PC-9 (cell line): Measurements from ENCODE around the gene ACTN3.

Experiments used
- EZH2 ChIP-seq: fragments of 200-600 bp; sonication (generic); IDR thresholded peaks from 2 replicates; pipeline ENCODE4 v1.8.0; 2017; ENCODE audit warnings: antibody characterized with exemption, low read depth
- TF ChIP-seq, protein P1 (sequence below): fragments of 200-600 bp; sonication (generic); conservative IDR thresholded peaks from 2 replicates; pipeline ENCODE4 v1.6.1; 2017; ENCODE audit warnings: mixed run types, antibody characterized with exemption, mild to moderate bottlenecking, moderate library complexity

- TF ChIP-seq, protein P1, sequence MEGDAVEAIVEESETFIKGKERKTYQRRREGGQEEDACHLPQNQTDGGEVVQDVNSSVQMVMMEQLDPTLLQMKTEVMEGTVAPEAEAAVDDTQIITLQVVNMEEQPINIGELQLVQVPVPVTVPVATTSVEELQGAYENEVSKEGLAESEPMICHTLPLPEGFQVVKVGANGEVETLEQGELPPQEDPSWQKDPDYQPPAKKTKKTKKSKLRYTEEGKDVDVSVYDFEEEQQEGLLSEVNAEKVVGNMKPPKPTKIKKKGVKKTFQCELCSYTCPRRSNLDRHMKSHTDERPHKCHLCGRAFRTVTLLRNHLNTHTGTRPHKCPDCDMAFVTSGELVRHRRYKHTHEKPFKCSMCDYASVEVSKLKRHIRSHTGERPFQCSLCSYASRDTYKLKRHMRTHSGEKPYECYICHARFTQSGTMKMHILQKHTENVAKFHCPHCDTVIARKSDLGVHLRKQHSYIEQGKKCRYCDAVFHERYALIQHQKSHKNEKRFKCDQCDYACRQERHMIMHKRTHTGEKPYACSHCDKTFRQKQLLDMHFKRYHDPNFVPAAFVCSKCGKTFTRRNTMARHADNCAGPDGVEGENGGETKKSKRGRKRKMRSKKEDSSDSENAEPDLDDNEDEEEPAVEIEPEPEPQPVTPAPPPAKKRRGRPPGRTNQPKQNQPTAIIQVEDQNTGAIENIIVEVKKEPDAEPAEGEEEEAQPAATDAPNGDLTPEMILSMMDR: no peak
- no peak for TF ChIP-seq EZH2
Observed at GRCh38 chr11:66555416-66555815, 8.7 kb downstream of the ACTN3 start.
